ENCODE measurements around the gene PALM.
"Not testable (repeated sequence)": the region's sequence is repeated elsewhere in the genome, so short reads cannot be mapped to it uniquely, and the experiment has no call there.

Gene PALM

GRCh38 chr19:708154-709143 lies at the start of gene PALM:
TSS of gene PALM (plus strand) at chr19:708935. CDS start at chr19:709147, 212 bp downstream.
- DNase-seq (ENCODE audit: low read depth), result no peak

DNA sequence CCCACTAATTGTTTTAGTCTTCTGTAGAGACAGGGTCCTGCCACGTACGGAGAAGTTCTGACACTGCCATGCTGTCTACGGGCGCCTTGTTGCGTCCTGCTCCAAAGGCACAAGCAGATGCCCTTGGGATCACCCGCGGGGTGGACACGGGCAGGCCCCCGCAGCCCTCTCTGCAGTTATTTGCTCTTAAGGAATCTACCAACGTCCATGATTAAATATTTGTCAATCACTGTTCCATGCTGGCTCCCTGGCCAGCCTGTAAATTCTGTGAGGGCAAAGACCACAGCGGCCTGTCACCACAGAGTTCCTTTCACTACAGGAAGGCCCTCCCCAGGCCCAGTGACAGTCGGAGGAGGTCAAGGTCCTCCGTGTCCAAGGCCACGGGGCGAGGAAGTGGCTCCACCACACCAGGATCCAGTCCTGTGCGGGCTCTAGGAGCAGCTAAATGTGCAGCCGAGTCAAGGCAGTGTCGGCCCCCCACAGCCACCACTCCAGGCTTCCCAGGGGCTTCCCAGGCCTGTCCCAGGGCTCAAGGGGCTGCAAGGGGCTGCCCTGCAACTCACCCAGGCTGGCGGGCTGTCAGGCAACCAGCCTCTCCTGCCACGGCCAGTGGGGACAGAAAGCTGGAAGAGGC lies 47.8 kb upstream of the PALM start:
- no peak for DNase-seq (ENCODE audit: low read depth)

DNA sequence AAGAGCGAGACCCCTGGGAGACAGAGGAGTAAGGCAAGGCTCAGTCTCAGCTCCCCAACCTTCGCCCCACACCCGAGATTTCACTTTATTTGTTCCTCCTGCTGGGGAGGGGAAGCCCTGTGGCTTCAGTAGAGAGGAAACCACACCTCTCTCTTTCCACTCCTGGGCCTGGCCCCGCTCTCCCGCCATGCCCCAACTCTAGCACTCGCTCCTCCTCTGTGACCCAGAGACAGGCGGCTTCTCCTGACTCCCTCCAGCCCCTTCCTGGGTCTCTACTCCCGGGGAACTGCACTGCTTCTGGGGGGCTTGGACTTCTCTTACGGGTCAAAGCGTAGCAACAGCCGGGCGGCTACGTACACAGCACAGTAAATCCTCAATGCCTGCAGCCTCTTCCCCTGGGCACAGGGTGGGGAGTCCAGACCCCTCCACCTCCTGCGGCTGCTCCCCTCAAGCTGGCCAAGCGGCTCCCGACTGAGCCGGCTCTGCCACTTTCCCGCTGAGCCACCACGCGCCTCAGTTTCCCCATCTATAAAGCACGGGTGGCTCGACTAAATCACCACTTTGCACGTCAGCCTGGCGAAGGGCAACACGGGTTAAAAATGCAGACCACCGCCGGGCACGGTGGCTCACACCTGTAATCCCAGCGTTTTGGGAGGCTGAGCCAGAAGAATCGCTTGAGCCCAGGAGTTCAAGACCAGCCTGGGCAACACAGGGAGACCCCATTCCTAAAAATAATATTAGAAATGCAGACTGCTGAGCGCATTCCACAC lies 47.1 kb upstream of the PALM start:
- DNase-seq (ENCODE audit: low read depth), result peak; percentile 45

GRCh38 chr19:662207-662961 lies 46.4 kb upstream of the PALM start:
- peak; percentile 53 for DNase-seq (ENCODE audit: low read depth)

DNA sequence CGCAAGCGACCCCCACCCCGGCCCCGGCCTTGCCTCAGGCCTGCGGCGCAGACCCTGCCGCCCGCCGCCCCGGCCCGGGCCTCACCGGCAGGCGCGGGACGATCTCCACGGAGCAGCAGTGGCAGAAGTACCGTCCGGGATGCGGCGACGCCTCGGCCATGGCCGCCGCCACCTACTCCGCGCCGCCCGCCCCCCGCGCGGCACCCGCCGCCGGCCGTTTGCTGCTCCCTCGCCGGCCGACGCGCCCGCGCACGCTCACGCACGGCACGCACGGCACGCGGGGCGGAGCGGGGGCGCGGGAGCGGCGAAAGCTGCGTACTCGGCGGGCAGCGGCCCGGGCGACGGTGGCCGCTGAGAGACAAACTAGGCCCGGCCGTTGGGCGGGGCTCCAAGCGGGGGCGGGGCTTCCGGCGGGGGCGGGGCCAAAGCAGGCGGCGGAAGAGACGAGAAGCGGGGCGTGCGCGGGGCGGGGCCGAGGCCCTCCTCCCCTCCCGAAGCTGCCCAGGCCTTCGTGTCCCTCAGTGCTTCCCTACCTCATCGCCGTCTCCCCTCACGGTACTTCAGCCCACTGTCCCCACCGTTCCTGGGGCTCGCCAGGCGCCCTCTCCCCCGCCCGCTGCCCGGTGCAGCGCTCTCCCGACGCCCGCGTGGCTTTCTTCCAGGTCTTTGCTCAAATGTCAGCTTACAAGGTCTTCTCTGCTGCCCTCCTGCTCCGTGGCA lies 45.6 kb upstream of the PALM start, which contains the start of gene RNF126:
Gene RNF126, minus strand, starts transcription at position 253 of the 720 bp plus-strand sequence. Its CDS starts 93 bp downstream, at position 160.
- DNase-seq (ENCODE audit: low read depth), result peak; percentile 91

GRCh38 chr19:663682-664117 lies 45.0 kb upstream of the PALM start:
- DNase-seq (ENCODE audit: low read depth), result no peak

GRCh38 chr19:664913-665443 lies 43.8 kb upstream of the PALM start:
- peak; percentile 75 for DNase-seq (ENCODE audit: low read depth)

DNA sequence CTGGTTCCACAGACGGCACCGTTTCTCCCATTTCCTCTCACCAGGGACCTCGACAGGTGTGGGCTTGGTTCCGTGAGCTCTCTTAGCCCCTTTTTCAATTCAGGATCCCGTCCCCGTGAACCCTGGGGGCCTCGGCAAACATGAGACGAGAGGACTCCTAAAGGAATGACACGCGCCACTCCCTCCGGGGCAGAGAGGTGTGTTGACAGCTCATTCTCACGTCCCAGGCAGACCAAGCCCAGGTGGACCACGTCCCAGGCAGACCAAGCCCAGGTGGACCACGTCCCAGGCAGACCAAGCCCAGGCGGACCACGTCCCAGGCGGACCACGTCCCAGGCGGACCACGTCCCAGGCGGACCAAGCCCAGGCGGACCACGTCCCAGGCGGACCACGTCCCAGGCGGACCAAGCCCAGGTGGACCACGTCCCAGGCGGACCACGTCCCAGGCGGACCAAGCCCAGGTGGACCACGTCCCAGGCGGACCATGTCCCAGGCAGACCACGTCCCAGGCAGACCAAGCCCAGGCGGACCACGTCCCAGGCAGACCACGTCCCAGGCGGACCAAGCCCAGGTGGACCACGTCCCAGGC lies 41.7 kb upstream of the PALM start:
- DNase-seq (ENCODE audit: low read depth), result not testable (repeated sequence)

DNA sequence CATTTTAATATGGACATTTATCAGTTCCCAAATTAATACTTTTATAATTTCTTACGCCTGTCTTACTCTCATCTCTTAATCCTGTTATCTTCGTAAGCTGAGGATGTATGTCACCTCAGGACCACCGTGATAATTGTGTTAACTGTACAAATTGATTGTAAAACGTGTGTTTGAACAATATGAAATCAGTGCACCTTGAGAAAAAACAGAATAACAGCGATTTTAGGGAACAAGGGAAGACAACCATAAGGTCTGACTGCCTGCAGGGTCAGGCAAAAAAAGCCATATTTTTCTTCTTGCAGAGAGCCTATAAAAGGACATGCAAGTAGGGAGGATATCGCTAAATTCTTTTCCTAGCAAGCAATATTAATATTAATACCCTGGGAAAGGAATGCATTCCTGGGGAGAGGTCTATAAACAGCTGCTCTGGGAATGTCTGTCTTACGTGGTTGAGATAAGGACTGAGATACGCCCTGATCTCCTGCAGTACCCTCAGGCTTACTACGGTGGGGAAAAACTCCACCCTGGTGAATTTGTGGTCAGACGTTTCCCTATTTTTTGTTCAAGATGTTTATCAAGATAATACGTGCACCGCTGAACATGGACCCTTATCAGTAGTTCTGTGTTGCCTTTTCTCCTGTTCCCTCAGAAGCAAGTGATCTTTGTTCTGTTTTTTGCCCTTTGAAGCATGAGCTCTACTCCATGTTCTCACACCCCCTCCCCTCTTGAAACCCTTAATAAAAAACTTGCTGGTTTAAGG lies 39.9 kb upstream of the PALM start:
- DNase-seq (ENCODE audit: low read depth), result peak; percentile 22

DNA sequence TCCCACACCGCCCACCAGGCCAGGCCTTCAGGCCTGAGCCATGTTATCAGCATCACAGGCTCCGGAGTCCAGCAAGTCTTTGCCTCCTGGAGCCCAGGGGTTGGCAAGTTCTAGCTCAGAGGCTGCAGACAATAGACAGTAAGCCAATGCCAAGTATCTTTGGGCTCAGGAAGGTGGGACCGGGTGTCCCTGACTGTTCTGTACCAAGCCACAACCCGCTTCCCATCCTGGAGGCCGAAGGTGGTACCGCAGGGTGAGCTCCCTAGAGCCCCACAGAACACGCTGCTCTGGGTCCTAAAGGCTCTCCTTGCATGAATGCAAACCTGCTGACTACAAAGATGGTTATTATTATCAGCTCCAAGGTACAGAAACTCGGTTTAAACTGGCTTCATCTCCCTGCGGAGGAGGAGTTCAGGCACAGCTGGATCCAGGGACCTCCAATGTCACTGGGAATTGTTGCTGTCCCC lies 38.1 kb upstream of the PALM start:
- DNase-seq (ENCODE audit: low read depth), result no peak

- DNase-seq (ENCODE audit: low read depth), result no peak
Observed at GRCh38 chr19:674282-675151, 34.2 kb upstream of the PALM start.

GRCh38 chr19:676007-676338 lies 32.8 kb upstream of the PALM start:
- DNase-seq (ENCODE audit: low read depth), result no peak

GRCh38 chr19:676339-677105 lies 32.2 kb upstream of the PALM start, which contains the start of gene FSTL3:
TSS of gene FSTL3 (plus strand) at chr19:676392. CDS start at chr19:676424, 32 bp downstream.
- DNase-seq (ENCODE audit: low read depth), result peak; percentile 49

- peak; percentile 90 for DNase-seq (ENCODE audit: low read depth)
Observed at GRCh38 chr19:677201-677600, 31.5 kb upstream of the PALM start.

DNA sequence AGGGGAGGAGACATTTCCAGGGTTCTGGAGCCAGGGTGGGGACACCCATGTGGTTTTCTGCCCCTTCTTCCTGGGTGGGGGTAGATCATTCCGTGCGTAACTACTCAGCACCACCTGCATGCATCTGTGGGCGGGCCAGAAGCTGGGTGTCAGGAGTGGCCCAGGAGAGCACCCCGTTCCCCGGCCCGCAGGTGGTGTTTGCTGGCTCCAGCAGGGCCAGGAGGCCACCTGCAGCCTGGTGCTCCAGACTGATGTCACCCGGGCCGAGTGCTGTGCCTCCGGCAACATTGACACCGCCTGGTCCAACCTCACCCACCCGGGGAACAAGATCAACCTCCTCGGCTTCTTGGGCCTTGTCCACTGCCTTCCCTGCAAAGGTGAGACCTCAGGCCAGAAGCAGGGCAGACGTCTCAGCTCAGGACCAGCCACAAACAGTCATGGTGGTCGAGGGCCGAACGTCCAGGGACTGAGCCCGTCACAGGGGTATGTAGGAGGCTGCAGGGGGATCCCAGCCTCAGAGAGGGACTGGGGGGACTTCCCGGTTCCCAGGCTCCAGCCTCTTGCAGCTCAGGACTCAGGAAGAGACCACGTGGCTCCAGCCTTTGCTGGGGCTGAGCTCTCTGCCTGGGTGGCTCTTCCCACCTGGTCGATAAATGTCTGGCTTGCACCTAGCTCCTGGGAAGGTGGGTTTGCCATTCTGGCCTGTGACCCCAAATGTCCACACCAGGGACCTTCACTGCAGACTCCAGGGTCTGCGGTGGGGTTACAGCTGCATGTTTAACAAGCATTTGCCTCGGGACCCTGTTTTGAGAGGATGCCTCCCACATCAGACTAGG lies 30.9 kb upstream of the PALM start:
- DNase-seq (ENCODE audit: low read depth), result peak; percentile 32

- no peak for DNase-seq (ENCODE audit: low read depth)
Observed at GRCh38 chr19:678791-679388, 29.8 kb upstream of the PALM start.
